GM10266 (cell line): ENCODE results near the gene PLD3.
A peak's percentile ranks its signal among the peaks of the same experiment; 100 is the strongest.
"Not testable (repeated sequence)": the region's sequence is repeated elsewhere in the genome, so short reads cannot be mapped to it uniquely, and the experiment has no call there.

Experiments
- DNase-seq: peaks from one replicate; pipeline ENCODE4 v3.0.0; 2012; ENCODE audit errors: extremely low spot score
- CTCF ChIP-seq: IDR thresholded peaks from 2 replicates; pipeline ENCODE4 v1.5.1; 2012; ENCODE audit warnings: mild to moderate bottlenecking, low read depth; ENCODE audit not compliant: control insufficient read depth, insufficient read depth; ENCODE audit errors: missing control alignments

The PLD3 gene

GRCh38 chr19:40363069-40363468, 14.6 kb downstream of the PLD3 start:
- DNase-seq = no peak

GRCh38 chr19:40365010-40365409, 16.5 kb downstream of the PLD3 start:
- no peak for DNase-seq
- TF ChIP-seq CTCF = no peak

More at GRCh38 chr19:40363069-40363468, 14.6 kb downstream of the PLD3 start:
- TF ChIP-seq CTCF = no peak

- DNase-seq = peak; percentile 96
Observed at GRCh38 chr19:40365613-40366401, 17.3 kb downstream of the PLD3 start.

GRCh38 chr19:40366697-40367561, 18.4 kb downstream of the PLD3 start:
- no peak for TF ChIP-seq CTCF
- DNase-seq = no peak

More at GRCh38 chr19:40365613-40366401, 17.3 kb downstream of the PLD3 start:
- no peak for TF ChIP-seq CTCF

GRCh38 chr19:40367577-40368434, 19.3 kb downstream of the PLD3 start:
- no peak for DNase-seq
- no peak for TF ChIP-seq CTCF

GRCh38 chr19:40369797-40370196, 21.3 kb downstream of the PLD3 start:
- no peak for DNase-seq

GRCh38 chr19:40370253-40370652, 21.8 kb downstream of the PLD3 start:
- DNase-seq = not testable (repeated sequence)

More at GRCh38 chr19:40369797-40370196, 21.3 kb downstream of the PLD3 start:
- no peak for TF ChIP-seq CTCF
